Loucy (cell line): ENCODE measurements around the gene MYCBPAP.

Experiments
- H2AFZ ChIP-seq: fragments of 200-600 bp; sonication (generic); 2 replicates; pipeline ENCODE4 v1.6.0; 2016; ENCODE audit warnings: antibody characterized with exemption, mild to moderate bottlenecking, low read length, moderate library complexity
- H3F3A ChIP-seq: fragments of 200-600 bp; 2 replicates; pipeline ENCODE4 v1.6.0; 2016; ENCODE audit warnings: antibody characterized with exemption, low read depth, mild to moderate bottlenecking
- H3K27me3 ChIP-seq: fragments of 200-600 bp; sonication (generic); 2 replicates; pipeline ENCODE4 v1.6.1; 2014; ENCODE audit warnings: low read length, mild to moderate bottlenecking; ENCODE audit not compliant: insufficient read depth, poor library complexity, severe bottlenecking
- H3K36me3 ChIP-seq: fragments of 200-600 bp; sonication (generic); 2 replicates; pipeline ENCODE4 v1.6.1; 2016; ENCODE audit warnings: low read length; ENCODE audit not compliant: insufficient read depth
- H3K4me1 ChIP-seq: fragments of 200-600 bp; sonication (generic); 2 replicates; pipeline ENCODE4 v1.5.1; 2014; ENCODE audit warnings: low read length, mild to moderate bottlenecking; ENCODE audit not compliant: insufficient read depth, poor library complexity, severe bottlenecking
- H3K4me2 ChIP-seq: fragments of 200-600 bp; sonication (generic); 2 replicates; pipeline ENCODE4 v1.6.0; 2014; ENCODE audit warnings: antibody characterized with exemption, low read length, low read depth, mild to moderate bottlenecking; ENCODE audit not compliant: poor library complexity, severe bottlenecking
- H3K4me3 ChIP-seq: fragments of 200-600 bp; sonication (generic); 2 replicates; pipeline ENCODE4 v1.5.1; 2014; ENCODE audit warnings: low read length, mild to moderate bottlenecking, mixed read lengths; ENCODE audit not compliant: poor library complexity, severe bottlenecking
- H3K79me2 ChIP-seq: fragments of 200-600 bp; sonication (generic); 2 replicates; pipeline ENCODE4 v1.6.1; 2014; ENCODE audit warnings: low read length; ENCODE audit not compliant: insufficient read depth
- H3K9ac ChIP-seq: fragments of 200-600 bp; sonication (generic); 2 replicates; pipeline ENCODE4 v1.6.0; 2014; ENCODE audit warnings: mild to moderate bottlenecking, low read depth, low read length, moderate library complexity; ENCODE audit not compliant: poor library complexity, severe bottlenecking
- H3K9me2 ChIP-seq: fragments of 200-600 bp; sonication (generic); replicated peaks from 2 replicates; pipeline ENCODE4 v1.6.1; 2016; ENCODE audit warnings: low read depth, low read length, mixed read lengths
- H3K9me3 ChIP-seq: fragments of 200-600 bp; sonication (generic); 2 replicates; pipeline ENCODE4 v1.6.1; 2014; ENCODE audit warnings: mild to moderate bottlenecking, antibody characterized with exemption, low read length, low read depth; ENCODE audit not compliant: insufficient read depth
- H4K20me1 ChIP-seq: fragments of 200-600 bp; sonication (generic); 2 replicates; pipeline ENCODE4 v1.6.0; 2014; ENCODE audit warnings: antibody characterized with exemption, low read length, mild to moderate bottlenecking; ENCODE audit not compliant: insufficient read depth, poor library complexity, severe bottlenecking
- EZH2phosphoT487 ChIP-seq: fragments of 200-600 bp; IDR thresholded peaks from 2 replicates; pipeline ENCODE4 v1.6.1; 2018; ENCODE audit warnings: antibody characterized with exemption, mild to moderate bottlenecking, moderate library complexity, borderline replicate concordance
- TF ChIP-seq, protein P1 (sequence below): fragments of 200-600 bp; sonication (generic); conservative IDR thresholded peaks from 2 replicates; pipeline ENCODE4 v1.5.1; 2014; ENCODE audit warnings: mild to moderate bottlenecking, antibody characterized with exemption, low read length

Gene MYCBPAP

GRCh38 chr17:50493744-50494143 is 14.5 kb upstream of the MYCBPAP start:
- no peak for TF ChIP-seq EZH2phosphoT487
- TF ChIP-seq, protein P1, sequence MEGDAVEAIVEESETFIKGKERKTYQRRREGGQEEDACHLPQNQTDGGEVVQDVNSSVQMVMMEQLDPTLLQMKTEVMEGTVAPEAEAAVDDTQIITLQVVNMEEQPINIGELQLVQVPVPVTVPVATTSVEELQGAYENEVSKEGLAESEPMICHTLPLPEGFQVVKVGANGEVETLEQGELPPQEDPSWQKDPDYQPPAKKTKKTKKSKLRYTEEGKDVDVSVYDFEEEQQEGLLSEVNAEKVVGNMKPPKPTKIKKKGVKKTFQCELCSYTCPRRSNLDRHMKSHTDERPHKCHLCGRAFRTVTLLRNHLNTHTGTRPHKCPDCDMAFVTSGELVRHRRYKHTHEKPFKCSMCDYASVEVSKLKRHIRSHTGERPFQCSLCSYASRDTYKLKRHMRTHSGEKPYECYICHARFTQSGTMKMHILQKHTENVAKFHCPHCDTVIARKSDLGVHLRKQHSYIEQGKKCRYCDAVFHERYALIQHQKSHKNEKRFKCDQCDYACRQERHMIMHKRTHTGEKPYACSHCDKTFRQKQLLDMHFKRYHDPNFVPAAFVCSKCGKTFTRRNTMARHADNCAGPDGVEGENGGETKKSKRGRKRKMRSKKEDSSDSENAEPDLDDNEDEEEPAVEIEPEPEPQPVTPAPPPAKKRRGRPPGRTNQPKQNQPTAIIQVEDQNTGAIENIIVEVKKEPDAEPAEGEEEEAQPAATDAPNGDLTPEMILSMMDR = no peak
- Histone ChIP-seq H2AFZ (no peak overlapping the region), H3K4me2 (no peak overlapping the region), H3K36me3 (no peaks in the 10 kb centered on the region), H3F3A (no peaks in the 10 kb centered on the region), H3K9me2 (no peaks in the 10 kb centered on the region), H3K9me3 (no peaks in the 10 kb centered on the region), H3K27me3 (no peaks in the 10 kb centered on the region), H3K79me2 (no peaks in the 10 kb centered on the region), H3K4me3 (no peak overlapping the region), H4K20me1 (no peaks in the 10 kb centered on the region), H3K9ac (no peak overlapping the region), H3K4me1 (no peaks in the 10 kb centered on the region)

GRCh38 chr17:50495217-50495823 is 12.9 kb upstream of the MYCBPAP start:
- H4K20me1 ChIP-seq = no peaks in the 10 kb centered on the region
- no peak overlapping the region for H2AFZ ChIP-seq
- no peaks in the 10 kb centered on the region for H3F3A ChIP-seq
- no peaks in the 10 kb centered on the region for H3K27me3 ChIP-seq
- H3K4me2 ChIP-seq = no peak overlapping the region
- no peak overlapping the region for H3K4me3 ChIP-seq
- no peaks in the 10 kb centered on the region for H3K36me3 ChIP-seq
- H3K9ac ChIP-seq = no peak overlapping the region
- H3K4me1 ChIP-seq = no peaks in the 10 kb centered on the region
- H3K9me2 ChIP-seq = no peaks in the 10 kb centered on the region
- no peak for TF ChIP-seq EZH2phosphoT487
- TF ChIP-seq, protein P1 = no peak
- H3K9me3 ChIP-seq = no peaks in the 10 kb centered on the region
- no peaks in the 10 kb centered on the region for H3K79me2 ChIP-seq

DNA sequence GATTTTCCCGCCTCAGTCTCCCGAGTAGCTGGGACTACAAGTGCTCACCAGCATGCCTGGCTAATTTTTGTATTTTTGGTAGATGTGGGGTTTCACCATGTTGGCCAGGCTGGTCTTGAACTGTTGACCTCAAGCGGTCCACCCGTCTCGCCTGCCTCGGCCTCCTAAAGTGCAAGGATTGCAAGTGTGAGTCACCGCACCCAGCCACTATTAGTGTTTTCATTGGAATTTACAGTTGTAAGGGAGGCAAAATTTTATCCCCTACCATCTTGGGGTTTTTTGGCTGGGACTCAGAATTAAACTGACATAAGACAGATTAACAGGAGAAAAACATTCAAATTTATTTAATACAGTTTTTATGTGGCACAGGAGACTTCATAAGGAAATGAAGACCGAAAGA is 12.3 kb upstream of the MYCBPAP start:
- no peak overlapping the region for H3K4me2 ChIP-seq
- no peak overlapping the region for H3K4me3 ChIP-seq
- no peaks in the 10 kb centered on the region for H3K79me2 ChIP-seq
- H2AFZ ChIP-seq = no peak overlapping the region
- H4K20me1 ChIP-seq = no peaks in the 10 kb centered on the region
- H3K4me1 ChIP-seq = no peaks in the 10 kb centered on the region
- TF ChIP-seq EZH2phosphoT487 = no peak
- TF ChIP-seq, protein P1 = no peak
- no peaks in the 10 kb centered on the region for H3K36me3 ChIP-seq
- no peaks in the 10 kb centered on the region for H3F3A ChIP-seq
- no peak overlapping the region for H3K9ac ChIP-seq
- no peaks in the 10 kb centered on the region for H3K9me3 ChIP-seq
- H3K9me2 ChIP-seq = no peaks in the 10 kb centered on the region
- no peaks in the 10 kb centered on the region for H3K27me3 ChIP-seq
